H9 (cell line): ENCODE results near the gene CCDC187. TPM values are rescaled to one million over a fixed set of nuclear protein-coding genes. Genes with fewer than 3 reads are reported as not detected.
A peak's percentile ranks its signal among the peaks of the same experiment; 100 is the strongest.

ENCODE experiments used
- DNase-seq: peaks from one replicate; pipeline ENCODE4 v3.0.0-alpha.2; 2017
- H2AFZ ChIP-seq: one replicate; pipeline ENCODE4 v1.6.1; 2013; ENCODE audit warnings: mild to moderate bottlenecking, low read length, control low read depth, moderate library complexity
- H2AK5ac ChIP-seq: 2 replicates; pipeline ENCODE4 v1.6.1; 2013; ENCODE audit warnings: low read length, control low read depth, mixed read lengths; ENCODE audit not compliant: insufficient read length
- H2BK120ac ChIP-seq: one replicate; pipeline ENCODE4 v1.6.1; 2013; ENCODE audit warnings: low read depth, mild to moderate bottlenecking, low read length, control low read depth, inconsistent platforms; ENCODE audit not compliant: poor library complexity, severe bottlenecking
- H2BK12ac ChIP-seq: 2 replicates; pipeline ENCODE4 v1.6.1; 2013; ENCODE audit warnings: low read length, control low read depth, mixed read lengths, low read depth; ENCODE audit not compliant: insufficient read length
- H2BK15ac ChIP-seq: 2 replicates; pipeline ENCODE4 v1.6.1; 2013; ENCODE audit warnings: low read depth, low read length, control low read depth
- H2BK20ac ChIP-seq: one replicate; pipeline ENCODE4 v1.6.1; 2013; ENCODE audit warnings: low read depth, mild to moderate bottlenecking, low read length, control low read depth, inconsistent platforms; ENCODE audit not compliant: poor library complexity, severe bottlenecking
- H2BK5ac ChIP-seq: 2 replicates; pipeline ENCODE4 v1.6.1; 2013; ENCODE audit warnings: low read length, control low read depth, mixed read lengths; ENCODE audit not compliant: insufficient read length
- H3K14ac ChIP-seq: 2 replicates; pipeline ENCODE4 v1.6.1; 2013; ENCODE audit warnings: low read length, control low read depth; ENCODE audit not compliant: insufficient read depth
- H3K18ac ChIP-seq: 2 replicates; pipeline ENCODE4 v1.6.1; 2013; ENCODE audit warnings: low read depth, mild to moderate bottlenecking, mixed read lengths, low read length, control low read depth; ENCODE audit not compliant: insufficient read length
- H3K23ac ChIP-seq: 2 replicates; pipeline ENCODE4 v1.6.1; 2013; ENCODE audit warnings: low read length, control low read depth, mixed read lengths, low read depth; ENCODE audit not compliant: insufficient read length
- H3K23me2 ChIP-seq: 2 replicates; pipeline ENCODE4 v1.6.1; 2013; ENCODE audit warnings: low read depth, mild to moderate bottlenecking, mixed read lengths, low read length, control low read depth; ENCODE audit not compliant: insufficient read length, poor library complexity, severe bottlenecking
- H3K27ac ChIP-seq: 2 replicates; pipeline ENCODE4 v1.5.1; 2013; ENCODE audit warnings: low read length, control low read depth, mixed read lengths, low read depth; ENCODE audit not compliant: insufficient read length
- H3K27me3 ChIP-seq: 2 replicates; pipeline ENCODE4 v1.6.1; 2013; ENCODE audit warnings: low read length, control low read depth, inconsistent platforms; ENCODE audit not compliant: insufficient read depth
- H3K4ac ChIP-seq: 2 replicates; pipeline ENCODE4 v1.6.1; 2013; ENCODE audit warnings: low read depth, mild to moderate bottlenecking, control low read depth, inconsistent platforms, low read length, moderate library complexity
- H3K4me1 ChIP-seq: 2 replicates; pipeline ENCODE4 v1.6.1; 2013; ENCODE audit warnings: low read length, control low read depth, inconsistent platforms; ENCODE audit not compliant: insufficient read depth
- H3K4me2 ChIP-seq: 2 replicates; pipeline ENCODE4 v1.6.1; 2013; ENCODE audit warnings: low read length, control low read depth, mixed read lengths; ENCODE audit not compliant: insufficient read length, insufficient read depth
- H3K56ac ChIP-seq: 2 replicates; pipeline ENCODE4 v1.6.1; 2013; ENCODE audit warnings: low read depth, mild to moderate bottlenecking, mixed read lengths, low read length, control low read depth; ENCODE audit not compliant: insufficient read length
- H3K79me1 ChIP-seq: 2 replicates; pipeline ENCODE4 v1.6.1; 2013; ENCODE audit warnings: low read depth, mild to moderate bottlenecking, moderate library complexity, low read length, control low read depth, inconsistent platforms; ENCODE audit not compliant: insufficient read depth, poor library complexity, severe bottlenecking
- H3K79me2 ChIP-seq: 2 replicates; pipeline ENCODE4 v1.6.1; 2013; ENCODE audit warnings: low read length, control low read depth, inconsistent platforms; ENCODE audit not compliant: insufficient read depth
- H3K9ac ChIP-seq: 2 replicates; pipeline ENCODE4 v1.6.1; 2013; ENCODE audit warnings: low read length, control low read depth, mixed read lengths; ENCODE audit not compliant: insufficient read length; ENCODE audit errors: extremely low read depth
- H3K9me3 ChIP-seq: one replicate; pipeline ENCODE4 v1.6.1; 2013; ENCODE audit warnings: low read depth, low read length, inconsistent platforms; ENCODE audit not compliant: control insufficient read depth
- H3T11ph ChIP-seq: one replicate; pipeline ENCODE4 v1.6.1; 2013; ENCODE audit warnings: mild to moderate bottlenecking, low read length, control low read depth, inconsistent platforms
- H4K20me1 ChIP-seq: one replicate; pipeline ENCODE4 v1.6.1; 2013; ENCODE audit not compliant: control insufficient read depth, insufficient read length, insufficient read depth
- H4K5ac ChIP-seq: 2 replicates; pipeline ENCODE4 v1.6.1; 2013; ENCODE audit warnings: low read depth, mild to moderate bottlenecking, mixed read lengths, low read length, control low read depth; ENCODE audit not compliant: insufficient read length
- H4K8ac ChIP-seq: replicated peaks from 2 replicates; pipeline ENCODE4 v1.6.1; 2013; ENCODE audit warnings: low read length, control low read depth, mixed read lengths, low read depth; ENCODE audit not compliant: insufficient read length
- H4K91ac ChIP-seq: 2 replicates; pipeline ENCODE4 v1.6.1; 2013; ENCODE audit warnings: low read depth, mild to moderate bottlenecking, moderate library complexity, mixed read lengths, low read length, control low read depth; ENCODE audit not compliant: insufficient read length
- H3K27ac Mint-ChIP-seq, 3 experiments: 2 replicates in 2 of 3; 3 replicates in 1 of 3; pipeline ENCODE4 v1.8.0; 2020 to 2021; ENCODE audit warnings: mixed read lengths in 3 of 3, mild to moderate bottlenecking in 1 of 3, moderate library complexity in 1 of 3
- H3K27me3 Mint-ChIP-seq: 2 replicates; pipeline ENCODE4 v1.8.0; 2021; ENCODE audit warnings: low read depth, mild to moderate bottlenecking, moderate library complexity, mixed read lengths
- H3K36me3 Mint-ChIP-seq, 3 experiments: 2 replicates in 2 of 3; 3 replicates in 1 of 3; pipeline ENCODE4 v1.8.0; 2020 to 2021; ENCODE audit warnings: low read depth in 3 of 3, mixed read lengths in 3 of 3; ENCODE audit not compliant: insufficient read depth in 1 of 3
- H3K4me1 Mint-ChIP-seq, 2 experiments: 2 replicates each; pipeline ENCODE4 v1.8.0; 2020; ENCODE audit warnings: mixed read lengths in 2 of 2
- H3K4me3 Mint-ChIP-seq, 2 experiments: 2 replicates in 1 of 2; 3 replicates in 1 of 2; pipeline ENCODE4 v1.8.0; 2020 to 2021; ENCODE audit warnings: mild to moderate bottlenecking in 2 of 2, mixed read lengths in 2 of 2, moderate library complexity in 1 of 2
- H3K9me3 Mint-ChIP-seq, 2 experiments: 2 replicates in 1 of 2; 3 replicates in 1 of 2; pipeline ENCODE4 v1.8.0; 2020; ENCODE audit warnings: mild to moderate bottlenecking in 2 of 2, mixed read lengths in 2 of 2, moderate library complexity in 1 of 2
- CTCF ChIP-seq: fragments of 200-600 bp; sonication (generic); conservative IDR thresholded peaks from 3 replicates; pipeline ENCODE4 v1.8.0; 2021; ENCODE audit warnings: antibody characterized with exemption, mild to moderate bottlenecking
- WGBS: extraction: QIAGEN DNeasy Blood & Tissue Kit; methylation state at CpG from one replicate; pipeline ENCODE4 v1.1.7; 2013; ENCODE audit warnings: missing lambda C conversion rate, low lambda C conversion rate, mixed read lengths; ENCODE audit not compliant: insufficient read length; ENCODE audit errors: extremely low coverage; 5-methylcytosine and 5-hydroxymethylcytosine counted together
- total RNA-seq: library from RNA; stranded (reverse); gene quantifications from 2 replicates; pipeline ENCODE4 v1.2.1, GENCODE V29; 2021

CCDC187 gene
- total RNA-seq, 1 experiment from 2014 or later = 0.07 TPM

- TF ChIP-seq CTCF = no peak
- Histone ChIP-seq H2AK5ac (no peak overlapping the region), H3K9me3 (no peaks in the 10 kb centered on the region), H3K79me1 (no peaks in the 10 kb centered on the region), H2BK15ac (no peak overlapping the region), H4K20me1 (no peaks in the 10 kb centered on the region), H4K91ac (no peak overlapping the region), H3K23ac (no peak overlapping the region), H3K23me2 (peaks cover 5% of the 10 kb centered on the region), H2BK12ac (no peak overlapping the region), H2AFZ (no peak overlapping the region), H3K4ac (no peak overlapping the region), H4K5ac (no peak overlapping the region), H3K9ac (no peak overlapping the region), H2BK20ac (no peak overlapping the region), H3T11ph (no peak overlapping the region), H4K8ac (no peak overlapping the region), H3K18ac (no peak overlapping the region), H2BK5ac (no peak overlapping the region), H3K79me2 (peaks cover 2% of the 10 kb centered on the region; the same call in 1 of the 2 replicates), H3K27me3 (no peaks in the 10 kb centered on the region), H3K56ac (no peak overlapping the region), H3K4me2 (no peak overlapping the region), H3K27ac (no peak overlapping the region), H3K14ac (no peak overlapping the region), H3K4me1 (0 out of 2 replicates have a peak, but pooled peaks cover 4% of the 10 kb centered on the region), H2BK120ac (no peak overlapping the region)
- no peak for DNase-seq
- Mint-ChIP-seq H3K9me3 (no peaks in the 10 kb centered on the region; a peak in 1 of 5 replicates), H3K27me3 (peaks cover 18% of the 10 kb centered on the region), H3K27ac (0 out of 7 replicates have a peak overlapping the region, but pooled peaks of 1 of the 3 experiments have one; percentile 7), H3K4me3 (no peak overlapping the region; a peak in 1 of 5 replicates), H3K4me1 (peaks cover 18 to 38% of the 10 kb centered on the region in 2 experiments), H3K36me3 (peaks cover 0 to 5% (median 0%) of the 10 kb centered on the region in 3 experiments; a peak in 1 of 7 replicates)
- WGBS = no CpG with 5 or more reads among the region's 30 CpGs
These were observed 54.7 kb downstream of the CCDC187 start for GRCh38 chr9:136248951-136249876.
